Osteocyte (in vitro differentiated cells): ENCODE measurements around the gene CDH22. TPM values are rescaled to one million over a fixed set of nuclear protein-coding genes. Genes with fewer than 3 reads are reported as not detected.

Experiments used
- DNase-seq: peaks from one replicate; pipeline ENCODE4 v3.0.0; 2021; ENCODE audit warnings: mixed read lengths; ENCODE audit not compliant: unreplicated experiment; ENCODE audit errors: extremely low spot score
- H3K27ac Mint-ChIP-seq: one replicate; pipeline ENCODE4 v1.8.0; 2021; ENCODE audit warnings: mild to moderate bottlenecking, mixed read lengths; ENCODE audit not compliant: unreplicated experiment
- H3K27me3 Mint-ChIP-seq: one replicate; pipeline ENCODE4 v1.8.0; 2021; ENCODE audit warnings: mixed read lengths; ENCODE audit not compliant: unreplicated experiment
- H3K36me3 Mint-ChIP-seq: one replicate; pipeline ENCODE4 v1.8.0; 2021; ENCODE audit warnings: mixed read lengths; ENCODE audit not compliant: unreplicated experiment
- H3K4me1 Mint-ChIP-seq: one replicate; pipeline ENCODE4 v1.8.0; 2021; ENCODE audit warnings: mixed read lengths; ENCODE audit not compliant: unreplicated experiment
- H3K4me3 Mint-ChIP-seq: one replicate; pipeline ENCODE4 v1.8.0; 2021; ENCODE audit warnings: mild to moderate bottlenecking, moderate library complexity, mixed read lengths; ENCODE audit not compliant: unreplicated experiment
- H3K9me3 Mint-ChIP-seq: one replicate; pipeline ENCODE4 v1.8.0; 2021; ENCODE audit warnings: mixed read lengths; ENCODE audit not compliant: unreplicated experiment
- CTCF ChIP-seq: fragments of 200-600 bp; sonication (generic); IDR thresholded peaks from 2 replicates; pipeline ENCODE4 v1.5.0; 2021; ENCODE audit warnings: antibody characterized with exemption, mild to moderate bottlenecking, moderate library complexity
- total RNA-seq: library from RNA; stranded (reverse); gene quantifications from 2 replicates; pipeline ENCODE4 v1.2.1, GENCODE V29; 2021

Gene CDH22
- total RNA-seq, 1 donor from 2014 or later: not detected

- no peak for TF ChIP-seq CTCF
- Mint-ChIP-seq H3K27me3 (peaks cover 10% of the 10 kb centered on the region), H3K27ac (no peak overlapping the region), H3K36me3 (no peaks in the 10 kb centered on the region), H3K4me3 (no peak overlapping the region), H3K9me3 (no peaks in the 10 kb centered on the region), H3K4me1 (no peaks in the 10 kb centered on the region)
- no peak for DNase-seq
These were observed 124.5 kb downstream of the CDH22 start for GRCh38 chr20:46183768-46184167.

GRCh38 chr20:46182276-46183200, 125.8 kb downstream of the CDH22 start:
- no peak overlapping the region for H3K4me3 Mint-ChIP-seq
- no peaks in the 10 kb centered on the region for H3K9me3 Mint-ChIP-seq
- DNase-seq: no peak
- H3K4me1 Mint-ChIP-seq: no peaks in the 10 kb centered on the region
- no peaks in the 10 kb centered on the region for H3K36me3 Mint-ChIP-seq
- no peak for TF ChIP-seq CTCF
- H3K27me3 Mint-ChIP-seq: peaks cover 9% of the 10 kb centered on the region
- H3K27ac Mint-ChIP-seq: no peak overlapping the region

GRCh38 chr20:46179862-46180261, 128.4 kb downstream of the CDH22 start:
- Mint-ChIP-seq H3K9me3 (no peaks in the 10 kb centered on the region), H3K4me3 (no peak overlapping the region), H3K27me3 (peaks cover 25% of the 10 kb centered on the region), H3K27ac (no peak overlapping the region), H3K4me1 (peaks cover 2% of the 10 kb centered on the region), H3K36me3 (no peaks in the 10 kb centered on the region)
- no peak for TF ChIP-seq CTCF
- no peak for DNase-seq

- no peak for DNase-seq
- TF ChIP-seq CTCF: no peak
- no peaks in the 10 kb centered on the region for H3K36me3 Mint-ChIP-seq
- H3K4me1 Mint-ChIP-seq: peaks cover 2% of the 10 kb centered on the region
- H3K4me3 Mint-ChIP-seq: no peak overlapping the region
- peaks cover 28% of the 10 kb centered on the region for H3K27me3 Mint-ChIP-seq
- H3K9me3 Mint-ChIP-seq: no peaks in the 10 kb centered on the region
- no peak overlapping the region for H3K27ac Mint-ChIP-seq
These were observed 129.4 kb downstream of the CDH22 start for GRCh38 chr20:46178891-46179290.

GRCh38 chr20:46177768-46178167, 130.5 kb downstream of the CDH22 start:
- peaks cover 2% of the 10 kb centered on the region for H3K4me1 Mint-ChIP-seq
- H3K36me3 Mint-ChIP-seq: no peaks in the 10 kb centered on the region
- H3K4me3 Mint-ChIP-seq: no peak overlapping the region
- H3K27me3 Mint-ChIP-seq: peaks cover 37% of the 10 kb centered on the region
- DNase-seq: no peak
- no peaks in the 10 kb centered on the region for H3K9me3 Mint-ChIP-seq
- no peak for TF ChIP-seq CTCF
- no peak overlapping the region for H3K27ac Mint-ChIP-seq
